Retinal pigment epithelial cell (primary cell): ENCODE measurements around the gene CCL20.

ENCODE experiments used
- DNase-seq: peaks from one replicate; pipeline ENCODE4 v3.0.0-alpha.2; 2010; ENCODE audit warnings: low read depth
- H3K4me3 ChIP-seq: 2 replicates; pipeline ENCODE4 v1.5.1; 2011; ENCODE audit warnings: mild to moderate bottlenecking, low read length, control low read depth, moderate library complexity
- TF ChIP-seq, protein P1 (sequence below): conservative IDR thresholded peaks from 2 replicates; pipeline ENCODE4 v1.5.1; 2011; ENCODE audit warnings: low read depth, low read length, control low read depth, inconsistent platforms

Gene CCL20

DNA sequence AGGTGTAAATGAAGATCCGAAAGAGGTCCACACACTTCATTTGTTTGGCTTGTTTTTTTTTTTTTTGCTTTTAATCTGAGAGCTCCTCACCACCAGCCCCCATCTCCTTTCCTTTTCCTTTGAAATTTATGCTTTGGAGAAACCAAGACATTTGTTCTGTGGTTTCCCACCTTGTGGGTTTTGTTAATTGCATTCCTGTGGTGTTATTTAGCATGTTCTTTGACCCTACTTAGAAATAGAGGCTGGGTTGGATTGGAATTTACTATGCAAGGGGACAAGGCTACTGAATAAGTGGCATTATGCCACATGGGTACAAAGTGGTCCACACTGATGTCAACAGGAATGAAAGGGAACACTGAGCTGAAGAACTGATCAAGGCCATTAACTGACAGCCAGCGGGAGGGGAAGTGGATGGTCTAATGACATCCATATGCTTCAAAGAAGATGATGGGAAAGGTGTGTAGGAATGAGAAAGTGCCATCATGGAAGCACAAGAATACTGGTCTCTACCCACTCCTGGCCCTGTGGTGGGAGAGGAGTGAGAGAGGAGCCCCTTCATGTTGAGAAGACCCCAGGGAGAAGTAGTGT lies 8.9 kb downstream of the CCL20 start:
- no peak overlapping the region for H3K4me3 ChIP-seq
- DNase-seq, result no peak
- TF ChIP-seq, protein P1, sequence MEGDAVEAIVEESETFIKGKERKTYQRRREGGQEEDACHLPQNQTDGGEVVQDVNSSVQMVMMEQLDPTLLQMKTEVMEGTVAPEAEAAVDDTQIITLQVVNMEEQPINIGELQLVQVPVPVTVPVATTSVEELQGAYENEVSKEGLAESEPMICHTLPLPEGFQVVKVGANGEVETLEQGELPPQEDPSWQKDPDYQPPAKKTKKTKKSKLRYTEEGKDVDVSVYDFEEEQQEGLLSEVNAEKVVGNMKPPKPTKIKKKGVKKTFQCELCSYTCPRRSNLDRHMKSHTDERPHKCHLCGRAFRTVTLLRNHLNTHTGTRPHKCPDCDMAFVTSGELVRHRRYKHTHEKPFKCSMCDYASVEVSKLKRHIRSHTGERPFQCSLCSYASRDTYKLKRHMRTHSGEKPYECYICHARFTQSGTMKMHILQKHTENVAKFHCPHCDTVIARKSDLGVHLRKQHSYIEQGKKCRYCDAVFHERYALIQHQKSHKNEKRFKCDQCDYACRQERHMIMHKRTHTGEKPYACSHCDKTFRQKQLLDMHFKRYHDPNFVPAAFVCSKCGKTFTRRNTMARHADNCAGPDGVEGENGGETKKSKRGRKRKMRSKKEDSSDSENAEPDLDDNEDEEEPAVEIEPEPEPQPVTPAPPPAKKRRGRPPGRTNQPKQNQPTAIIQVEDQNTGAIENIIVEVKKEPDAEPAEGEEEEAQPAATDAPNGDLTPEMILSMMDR, result no peak

DNA sequence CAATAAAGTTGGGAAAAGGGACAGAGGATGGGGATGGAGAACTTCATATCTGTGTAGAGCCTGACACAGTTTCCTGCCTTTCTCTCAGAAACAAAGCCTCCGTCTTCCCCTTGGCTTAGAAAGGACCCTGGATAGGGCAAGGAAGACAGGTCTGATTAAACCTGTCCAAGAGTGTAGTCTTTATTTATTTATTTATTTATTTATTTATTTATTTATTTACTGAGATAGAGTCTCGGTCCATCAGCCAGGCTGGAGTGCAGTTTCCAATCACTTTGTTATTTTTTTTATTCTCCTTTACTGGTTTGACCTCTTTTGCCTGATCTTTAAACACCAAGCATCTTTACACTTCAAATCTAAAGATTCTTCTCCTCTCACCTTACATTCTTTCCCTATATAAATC lies 10.3 kb downstream of the CCL20 start:
- H3K4me3 ChIP-seq, result no peak overlapping the region
- no peak for DNase-seq
- TF ChIP-seq, protein P1, result no peak

DNA sequence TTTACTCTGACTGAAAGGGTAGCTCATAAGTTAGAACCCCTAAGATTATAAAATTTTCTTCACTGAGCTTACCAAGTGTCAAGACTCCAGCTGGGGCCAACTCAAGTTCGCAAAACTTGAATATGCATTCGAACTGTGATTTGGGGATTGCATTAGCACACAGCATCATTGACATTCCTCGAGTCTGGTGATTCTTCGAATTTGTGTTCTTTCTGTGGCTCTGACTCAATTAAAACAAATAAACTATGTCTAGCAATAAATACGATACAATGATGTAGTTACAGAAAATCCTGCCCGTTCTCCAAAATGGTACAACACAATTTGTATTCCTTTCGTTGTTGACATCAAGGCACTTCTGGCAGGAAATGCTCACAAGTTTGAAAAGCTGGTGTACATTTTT lies 11.1 kb downstream of the CCL20 start:
- DNase-seq, result no peak
- H3K4me3 ChIP-seq, result no peak overlapping the region
- TF ChIP-seq, protein P1, result no peak

DNA sequence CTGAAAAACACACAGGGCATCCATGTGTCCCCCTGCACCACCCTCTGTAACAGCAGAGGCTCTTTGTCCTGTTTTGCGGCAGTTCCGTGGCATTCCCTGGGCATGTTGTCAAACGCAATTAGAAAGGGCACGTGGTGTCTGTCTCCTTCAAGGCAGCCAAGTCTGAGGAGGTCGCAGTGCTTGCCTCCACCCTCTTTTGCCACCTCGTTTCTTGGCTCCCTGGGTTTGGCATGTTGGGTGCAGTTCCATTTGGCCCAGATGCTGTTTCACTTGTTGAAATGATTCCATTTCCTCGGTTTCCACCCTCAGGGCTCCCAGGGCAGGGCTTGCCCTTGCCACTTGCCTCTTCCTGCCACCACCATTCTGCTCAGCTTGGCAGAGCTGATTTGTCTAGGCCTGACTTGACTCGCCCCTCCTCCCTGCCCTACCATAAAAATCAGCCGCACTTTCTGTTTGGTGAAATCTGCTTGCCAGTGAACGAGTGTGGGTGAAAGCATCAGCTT lies 12.4 kb downstream of the CCL20 start:
- no peak for DNase-seq
- TF ChIP-seq, protein P1, result no peak
- H3K4me3 ChIP-seq, result no peak overlapping the region

DNA sequence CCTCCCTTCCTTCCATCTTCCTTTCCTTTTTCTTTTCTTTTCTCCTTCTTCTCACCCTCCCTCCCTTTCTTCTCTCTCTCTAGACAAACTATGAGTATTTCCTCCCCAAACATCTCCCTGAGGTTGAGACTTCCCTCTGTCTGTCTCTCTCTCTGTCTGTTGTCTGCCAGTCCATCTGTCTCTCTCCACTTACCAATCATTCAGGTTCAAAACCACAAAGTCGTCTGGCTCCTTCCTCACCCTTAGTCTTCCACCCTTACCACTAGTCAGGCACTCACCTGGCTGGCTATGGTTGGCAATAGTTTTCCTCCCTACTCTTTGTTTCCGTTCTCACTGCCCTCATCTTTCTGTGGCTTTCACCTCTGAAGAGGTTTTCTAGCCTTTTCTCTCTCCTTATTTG lies 12.9 kb downstream of the CCL20 start:
- H3K4me3 ChIP-seq, result no peak overlapping the region
- no peak for DNase-seq
- TF ChIP-seq, protein P1, result no peak

DNA sequence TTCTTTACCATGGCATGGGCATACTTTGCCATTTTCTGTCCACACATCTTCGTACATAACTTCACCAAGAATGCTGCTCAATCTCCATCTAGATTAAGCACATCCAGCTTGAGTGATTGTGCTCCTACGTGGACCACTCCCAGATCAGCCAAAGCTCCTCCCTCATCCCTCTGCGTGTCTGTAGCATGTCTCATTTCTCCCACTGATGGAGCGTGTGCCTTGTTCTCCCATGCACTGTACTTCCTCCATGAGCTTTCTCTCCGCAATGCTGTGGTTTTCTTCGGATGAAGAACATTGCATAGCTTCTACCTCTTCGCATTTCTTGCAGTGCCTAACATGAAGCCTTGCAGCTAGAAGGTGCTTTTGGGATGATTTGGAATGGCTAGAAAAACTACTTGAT lies 13.5 kb downstream of the CCL20 start:
- DNase-seq, result no peak
- TF ChIP-seq, protein P1, result no peak
- no peak overlapping the region for H3K4me3 ChIP-seq

DNA sequence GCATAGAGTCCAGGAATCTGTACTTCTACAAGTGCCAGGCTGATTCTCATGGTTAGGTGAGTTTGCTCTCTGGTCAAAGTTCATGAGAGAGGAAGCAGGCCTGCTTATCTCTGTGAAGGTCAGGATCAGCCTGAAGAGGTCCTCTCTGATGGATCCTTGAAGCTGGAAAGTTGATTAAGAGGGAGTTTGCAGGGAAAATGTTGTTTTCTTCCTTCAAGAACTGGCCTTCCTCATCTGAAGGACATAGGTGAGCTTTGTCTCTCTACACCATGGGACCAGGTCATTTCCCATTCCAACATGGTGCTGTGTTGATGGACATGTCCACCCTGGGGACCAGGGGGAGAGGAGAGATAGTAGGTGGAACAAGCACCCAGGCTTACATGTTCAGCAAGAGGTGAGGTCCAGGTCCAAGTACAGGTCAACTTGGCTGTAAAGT lies 14.9 kb downstream of the CCL20 start:
- TF ChIP-seq, protein P1, result no peak
- no peak overlapping the region for H3K4me3 ChIP-seq
- no peak for DNase-seq
